GM19238 (cell line): ENCODE data around the gene SAA4.
"Not testable (repeated sequence)": the region's sequence is repeated elsewhere in the genome, so short reads cannot be mapped to it uniquely, and the experiment has no call there.

Experiments used
- DNase-seq: peaks from one replicate; pipeline ENCODE4 v3.0.0; 2011; ENCODE audit warnings: low spot score; ENCODE audit not compliant: insufficient read length

The SAA4 gene

DNA sequence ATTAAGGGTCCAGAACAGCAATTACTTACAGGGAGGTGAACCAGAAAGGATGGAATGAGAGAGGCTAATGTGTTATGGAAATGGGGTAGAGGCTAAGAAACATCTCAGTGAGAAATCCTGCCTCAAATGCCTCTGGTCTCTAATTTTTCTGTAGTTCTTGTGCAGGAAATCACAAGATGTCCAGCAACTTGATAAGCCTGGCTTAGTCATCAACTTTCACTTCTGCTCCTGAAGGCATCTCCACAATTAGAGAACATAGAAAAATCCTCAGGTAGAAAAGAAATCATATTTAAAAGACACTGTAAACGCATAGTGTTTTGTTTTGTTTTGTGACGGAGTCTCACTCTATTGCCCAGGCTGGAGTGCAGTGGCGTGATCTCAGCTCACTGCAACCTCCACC, 45.2 kb downstream of the SAA4 start:
- DNase-seq = no peak

DNA sequence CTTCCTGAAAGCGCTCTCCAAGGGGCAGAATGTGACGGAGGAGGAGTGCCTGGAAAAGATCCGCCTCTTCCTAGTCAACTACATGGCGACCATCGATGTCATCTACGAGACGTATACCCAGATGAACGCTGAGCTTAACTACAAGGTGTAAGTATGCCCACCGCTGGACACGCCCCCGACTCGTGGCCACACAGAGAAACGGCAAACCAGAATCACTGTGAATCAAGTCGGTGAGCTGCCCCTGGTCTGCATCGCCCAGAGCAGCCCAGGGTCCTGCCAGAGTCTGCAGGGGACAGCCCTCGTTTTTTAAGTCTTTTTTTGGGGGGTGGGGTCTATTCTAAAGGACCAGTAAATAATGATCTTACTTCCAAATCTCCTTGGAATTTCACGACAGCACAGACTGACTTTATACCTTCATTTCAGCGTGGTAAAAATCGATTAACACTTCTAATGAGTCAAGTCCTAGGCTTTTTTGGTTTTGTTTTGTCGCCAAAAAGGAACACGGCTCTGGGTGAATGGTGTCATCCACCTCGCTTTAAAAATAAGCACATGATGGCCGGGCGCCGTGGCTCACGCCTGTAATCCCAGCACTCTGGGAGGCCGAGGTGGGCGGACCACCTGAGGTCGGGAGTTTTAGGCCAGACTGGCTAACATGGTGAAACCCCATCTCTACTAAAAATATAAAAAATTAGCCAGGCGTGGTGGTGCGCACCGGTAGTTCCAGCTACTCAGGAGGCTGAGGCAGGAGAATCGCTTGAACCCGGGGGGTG, 46.9 kb downstream of the SAA4 start:
- DNase-seq = not testable (repeated sequence)

DNA sequence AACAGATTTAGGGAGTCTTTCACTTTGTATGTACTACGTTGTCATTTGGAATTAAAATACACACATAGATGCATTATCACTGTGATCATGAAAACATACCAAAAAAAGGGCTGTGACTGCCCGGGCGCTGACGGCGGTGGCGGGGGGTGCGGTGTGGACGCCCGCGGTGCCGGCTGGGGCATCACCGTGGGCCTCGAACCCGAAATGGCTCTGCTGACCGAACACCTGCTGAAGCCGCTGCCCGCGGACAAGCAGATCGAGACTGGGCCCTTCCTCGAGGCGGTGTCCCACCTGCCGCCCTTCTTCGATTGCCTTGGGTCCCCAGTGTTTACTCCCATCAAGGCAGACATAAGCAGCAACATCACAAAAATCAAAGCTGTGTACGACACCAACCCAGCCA, 47.8 kb downstream of the SAA4 start:
- DNase-seq = no peak
